Keratinocyte (primary cell): ENCODE measurements around the gene TMEM45B.
"Not testable (repeated sequence)": the region's sequence is repeated elsewhere in the genome, so short reads cannot be mapped to it uniquely, and the experiment has no call there.

Experiments
- CTCF ChIP-seq, 3 experiments: IDR thresholded peaks in 1 of 3; conservative IDR thresholded peaks in 1 of 3; optimal IDR thresholded peaks in 1 of 3; 2 replicates in 2 of 3; 3 replicates in 1 of 3; pipeline versions ENCODE3 to v1.5.1; 2011; ENCODE audit warnings: low read length in 3 of 3, mild to moderate bottlenecking in 3 of 3, moderate library complexity in 2 of 3, control low read depth in 1 of 3, inconsistent platforms in 1 of 3; ENCODE audit not compliant: insufficient read depth in 2 of 3; ENCODE audit errors: extremely low read depth in 1 of 3
- EZH2 ChIP-seq: IDR thresholded peaks from one replicate; pipeline ENCODE4 v1.6.1; 2012; ENCODE audit warnings: inconsistent platforms, mild to moderate bottlenecking, low read length, moderate library complexity

- not testable (repeated sequence) for TF ChIP-seq EZH2; CTCF (optimal IDR thresholded peaks at IDR 0.05 in 1 of 3, IDR thresholded peaks at IDR 0.05 in 1 of 3, conservative IDR thresholded peaks at IDR 0.05 in 1 of 3; ENCODE audit: extremely low read depth in 1 of 3, insufficient read depth in 2 of 3, low read length in 3 of 3)
These were observed 44.2 kb upstream of the TMEM45B start for GRCh38 chr11:129771456-129771855.
